Esophagus squamous epithelium (tissue), 4 donors: ENCODE measurements around the gene SCN8A.

Source experiments
- CTCF ChIP-seq, 6 experiments: fragments of 450-650 bp in 4 of 6; fragments of 200-600 bp in 2 of 6; sonication (generic) in 2 of 6; IDR thresholded peaks; one replicate each; pipeline ENCODE4 v1.5.1; 2016 to 2019; ENCODE audit warnings: antibody characterized with exemption in 6 of 6, mild to moderate bottlenecking in 4 of 6, moderate library complexity in 4 of 6
- POLR2A ChIP-seq, 4 donors: fragments of 450-650 bp; IDR thresholded peaks; one replicate each; pipeline ENCODE4 v1.6.1; 2017; ENCODE audit warnings: antibody characterized with exemption in 4 of 4, mild to moderate bottlenecking in 4 of 4, moderate library complexity in 3 of 4

- no peak for TF ChIP-seq CTCF (IDR thresholded peaks at IDR 0.05)
- TF ChIP-seq POLR2A (IDR thresholded peaks at IDR 0.05): no peak
These were observed 257.3 kb downstream of the SCN8A start, which contains the start of gene FIGNL2 for GRCh38 chr12:51848326-51848727.
